Testis (tissue), 3 donors: ENCODE measurements around the gene TGFA. TPM values are rescaled to one million over a fixed set of nuclear protein-coding genes. Genes with fewer than 3 reads are reported as not detected.

ENCODE experiments used
- DNase-seq: peaks from one replicate; pipeline ENCODE4 v3.0.0-alpha.2; 2019
- H3K27ac ChIP-seq, 2 donors: fragments of 200-600 bp; sonication (generic); one replicate each; pipeline ENCODE4 v1.5.1; 2019
- H3K27me3 ChIP-seq: fragments of 200-600 bp; sonication (generic); one replicate; pipeline ENCODE4 v1.5.1; 2019
- H3K36me3 ChIP-seq: fragments of 200-600 bp; sonication (generic); one replicate; pipeline ENCODE4 v1.5.1; 2017; ENCODE audit warnings: low read depth; ENCODE audit errors: missing control alignments
- H3K4me1 ChIP-seq: fragments of 200-600 bp; sonication (generic); one replicate; pipeline ENCODE4 v1.5.1; 2019
- H3K4me3 ChIP-seq, 2 donors: fragments of 200-600 bp; sonication (generic); one replicate each; pipeline ENCODE4 v1.5.1; 2017 to 2019
- H3K9me3 ChIP-seq: fragments of 200-600 bp; sonication (generic); one replicate; pipeline ENCODE4 v1.5.1; 2017
- CTCF ChIP-seq, 3 experiments: fragments of 450-650 bp in 2 of 3; fragments of 200-600 bp in 1 of 3; sonication (generic) in 1 of 3; IDR thresholded peaks; one replicate each; pipeline ENCODE4 v1.5.1; 2016 to 2019; ENCODE audit warnings: antibody characterized with exemption in 3 of 3, mild to moderate bottlenecking in 2 of 3, moderate library complexity in 1 of 3
- POLR2A ChIP-seq: fragments of 450-650 bp; IDR thresholded peaks from one replicate; pipeline ENCODE4 v1.6.1; 2017; ENCODE audit warnings: antibody characterized with exemption, mild to moderate bottlenecking, moderate library complexity
- WGBS, 2 donors: methylation state at CpG; one replicate each; pipeline ENCODE4 v1.1.5; 2018; 5-methylcytosine and 5-hydroxymethylcytosine counted together
- intact Hi-C: fragments of 100-400 bp; cut with DNase I; formaldehyde crosslinking; loops from one replicate; pipeline ENCODE4 v1.15.1; 2023; ENCODE audit warnings: low total_unique reads
- polyA plus RNA-seq: library from polyadenylated mRNA; stranded (reverse); fragments of 350-450 nt; fragmentation: Illumina TruSeq; extraction: RNeasy Lipid Tissue Mini Kit (QIAGEN cat#74804); gene quantifications from one replicate; pipeline ENCODE4 v1.2.3, GENCODE V29; 2014; ENCODE audit warnings: low read depth, low replicate concordance; ENCODE audit not compliant: insufficient read depth
- total RNA-seq, 2 donors: library from RNA; depleted of rRNA; stranded (reverse); fragments of >200 nt; gene quantifications; one replicate each; pipeline ENCODE4 v1.2.3, GENCODE V29; 2016

Gene TGFA
- total and polyA plus RNA-seq, 3 donors from 2014 or later, result 0.62 to 5.1 (median 1.3) TPM

- intact Hi-C loops, result no loop called here
- H3K27me3 ChIP-seq, result no peaks in the 10 kb centered on the region
- TF ChIP-seq POLR2A (no peak), CTCF (IDR thresholded peaks at IDR 0.05) (no peak)
- no peak overlapping the region for H3K27ac ChIP-seq
- H3K4me3 ChIP-seq, result no peak overlapping the region
- DNase-seq, result no peak
- no peaks in the 10 kb centered on the region for H3K9me3 ChIP-seq
- no peaks in the 10 kb centered on the region for H3K36me3 ChIP-seq
- 87 to 91% methylated on average over 5 of the region's 5 CpGs for WGBS, 2 donors
- H3K4me1 ChIP-seq, result no peaks in the 10 kb centered on the region
Measured at GRCh38 chr2:70475266-70475665, 78.4 kb downstream of the TGFA start.

- no peak for DNase-seq
- Histone ChIP-seq H3K4me3 (no peak overlapping the region), H3K9me3 (no peaks in the 10 kb centered on the region), H3K4me1 (no peaks in the 10 kb centered on the region), H3K36me3 (no peaks in the 10 kb centered on the region), H3K27me3 (no peaks in the 10 kb centered on the region), H3K27ac (no peak overlapping the region)
- 64 to 73% methylated on average over 1 of the region's 1 CpG for WGBS, 2 donors
- no peak for TF ChIP-seq POLR2A
- no peak for TF ChIP-seq CTCF (IDR thresholded peaks at IDR 0.05)
- intact Hi-C loops, result no loop called here
Measured at GRCh38 chr2:70474256-70474848, 79.3 kb downstream of the TGFA start.

- Histone ChIP-seq H3K27ac (no peak overlapping the region), H3K4me3 (no peak overlapping the region), H3K9me3 (no peaks in the 10 kb centered on the region), H3K4me1 (no peaks in the 10 kb centered on the region), H3K36me3 (no peaks in the 10 kb centered on the region), H3K27me3 (no peaks in the 10 kb centered on the region)
- no peak for DNase-seq
- 74 to 78% methylated on average over 7 of the region's 7 CpGs for WGBS, 2 donors
- intact Hi-C loops, result no loop called here
- TF ChIP-seq POLR2A, result no peak
- no peak for TF ChIP-seq CTCF (IDR thresholded peaks at IDR 0.05)
Measured at GRCh38 chr2:70473101-70473722, 80.4 kb downstream of the TGFA start.

GRCh38 chr2:70472221-70472890 is 81.3 kb downstream of the TGFA start:
- Histone ChIP-seq H3K9me3 (no peaks in the 10 kb centered on the region), H3K27ac (no peak overlapping the region), H3K36me3 (no peaks in the 10 kb centered on the region), H3K4me1 (no peaks in the 10 kb centered on the region), H3K27me3 (no peaks in the 10 kb centered on the region), H3K4me3 (no peak overlapping the region)
- TF ChIP-seq CTCF (IDR thresholded peaks at IDR 0.05), result no peak
- no peak for TF ChIP-seq POLR2A
- WGBS, 2 donors, result 61 to 64% methylated on average over 8 to 9 of the region's 9 CpGs
- intact Hi-C loops, result no loop called here
- no peak for DNase-seq
